GM23338 (cell line): ENCODE results near the gene MMP24OS.

Experiments used
- CREB1 ChIP-seq: fragments of 250-450 bp; sonication (Bioruptor Pico); IDR thresholded peaks from 2 replicates; pipeline ENCODE4 v1.5.0; 2020; ENCODE audit warnings: low read depth, mild to moderate bottlenecking, moderate library complexity
- EZH2 ChIP-seq: fragments of 200-600 bp; sonication (generic); IDR thresholded peaks from one replicate; pipeline ENCODE4 v1.8.0; 2017; ENCODE audit warnings: antibody characterized with exemption, mild to moderate bottlenecking, low read depth; ENCODE audit not compliant: unreplicated experiment
- EZH2phosphoT487 ChIP-seq: fragments of 200-600 bp; sonication (generic); IDR thresholded peaks from one replicate; pipeline ENCODE4 v1.8.1; 2018; ENCODE audit warnings: antibody characterized with exemption; ENCODE audit not compliant: unreplicated experiment
- JUNB ChIP-seq: IDR thresholded peaks from one replicate; pipeline ENCODE4 v1.6.1; 2016; ENCODE audit warnings: antibody characterized with exemption; ENCODE audit not compliant: unreplicated experiment
- POLR2AphosphoS5 ChIP-seq: IDR thresholded peaks from 2 replicates; pipeline ENCODE4 v1.6.1; 2016; ENCODE audit warnings: antibody characterized with exemption, low read depth
- STAT1 ChIP-seq: IDR thresholded peaks from one replicate; pipeline ENCODE4 v1.6.1; 2016; ENCODE audit warnings: antibody characterized with exemption; ENCODE audit not compliant: unreplicated experiment
- TF ChIP-seq, protein P1 (sequence below), 2 experiments: fragments of 200-600 bp in 1 of 2; sonication (generic) in 1 of 2; conservative IDR thresholded peaks; 2 replicates each; pipeline versions ENCODE4 v1.5.1 to v1.6.1; 2016 to 2017; ENCODE audit warnings: antibody characterized with exemption in 2 of 2, low read depth in 2 of 2, mild to moderate bottlenecking in 2 of 2, moderate library complexity in 1 of 2
- TF ChIP-seq, protein P2 (sequence below): IDR thresholded peaks from one replicate; pipeline ENCODE4 v1.6.1; 2018; ENCODE audit warnings: antibody characterized with exemption; ENCODE audit not compliant: unreplicated experiment
- TF ChIP-seq, protein P3 (sequence below): fragments of 250-450 bp; sonication (Bioruptor Pico); IDR thresholded peaks from 2 replicates; pipeline ENCODE4 v1.5.0; 2020; ENCODE audit warnings: mild to moderate bottlenecking, moderate library complexity

DNA sequence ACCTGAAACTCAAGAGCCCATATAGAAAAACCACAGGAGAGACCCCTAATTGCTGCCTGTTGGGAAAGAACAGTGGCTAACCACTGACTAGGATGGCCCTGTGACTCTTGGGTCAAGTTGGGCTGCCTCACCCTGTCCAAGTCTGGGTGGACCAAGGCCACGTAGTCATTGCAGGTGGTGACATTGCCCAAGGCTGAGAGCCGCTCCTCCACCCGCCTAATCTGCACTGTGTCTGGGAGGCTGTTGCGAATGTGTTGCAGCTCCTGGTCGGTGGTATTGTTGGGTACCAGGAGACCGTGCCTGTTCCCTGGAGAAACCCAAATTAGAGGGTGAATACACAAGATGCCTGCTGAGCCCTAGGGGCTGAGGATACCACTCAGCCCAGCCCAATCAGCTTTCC, 2.6 kb upstream of the MMP24OS start:
- TF ChIP-seq, protein P1, sequence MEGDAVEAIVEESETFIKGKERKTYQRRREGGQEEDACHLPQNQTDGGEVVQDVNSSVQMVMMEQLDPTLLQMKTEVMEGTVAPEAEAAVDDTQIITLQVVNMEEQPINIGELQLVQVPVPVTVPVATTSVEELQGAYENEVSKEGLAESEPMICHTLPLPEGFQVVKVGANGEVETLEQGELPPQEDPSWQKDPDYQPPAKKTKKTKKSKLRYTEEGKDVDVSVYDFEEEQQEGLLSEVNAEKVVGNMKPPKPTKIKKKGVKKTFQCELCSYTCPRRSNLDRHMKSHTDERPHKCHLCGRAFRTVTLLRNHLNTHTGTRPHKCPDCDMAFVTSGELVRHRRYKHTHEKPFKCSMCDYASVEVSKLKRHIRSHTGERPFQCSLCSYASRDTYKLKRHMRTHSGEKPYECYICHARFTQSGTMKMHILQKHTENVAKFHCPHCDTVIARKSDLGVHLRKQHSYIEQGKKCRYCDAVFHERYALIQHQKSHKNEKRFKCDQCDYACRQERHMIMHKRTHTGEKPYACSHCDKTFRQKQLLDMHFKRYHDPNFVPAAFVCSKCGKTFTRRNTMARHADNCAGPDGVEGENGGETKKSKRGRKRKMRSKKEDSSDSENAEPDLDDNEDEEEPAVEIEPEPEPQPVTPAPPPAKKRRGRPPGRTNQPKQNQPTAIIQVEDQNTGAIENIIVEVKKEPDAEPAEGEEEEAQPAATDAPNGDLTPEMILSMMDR (conservative IDR thresholded peaks at IDR 0.05; ENCODE audit: low read depth in 2 of 2): no peak
- no peak for TF ChIP-seq POLR2AphosphoS5
- TF ChIP-seq, protein P2, sequence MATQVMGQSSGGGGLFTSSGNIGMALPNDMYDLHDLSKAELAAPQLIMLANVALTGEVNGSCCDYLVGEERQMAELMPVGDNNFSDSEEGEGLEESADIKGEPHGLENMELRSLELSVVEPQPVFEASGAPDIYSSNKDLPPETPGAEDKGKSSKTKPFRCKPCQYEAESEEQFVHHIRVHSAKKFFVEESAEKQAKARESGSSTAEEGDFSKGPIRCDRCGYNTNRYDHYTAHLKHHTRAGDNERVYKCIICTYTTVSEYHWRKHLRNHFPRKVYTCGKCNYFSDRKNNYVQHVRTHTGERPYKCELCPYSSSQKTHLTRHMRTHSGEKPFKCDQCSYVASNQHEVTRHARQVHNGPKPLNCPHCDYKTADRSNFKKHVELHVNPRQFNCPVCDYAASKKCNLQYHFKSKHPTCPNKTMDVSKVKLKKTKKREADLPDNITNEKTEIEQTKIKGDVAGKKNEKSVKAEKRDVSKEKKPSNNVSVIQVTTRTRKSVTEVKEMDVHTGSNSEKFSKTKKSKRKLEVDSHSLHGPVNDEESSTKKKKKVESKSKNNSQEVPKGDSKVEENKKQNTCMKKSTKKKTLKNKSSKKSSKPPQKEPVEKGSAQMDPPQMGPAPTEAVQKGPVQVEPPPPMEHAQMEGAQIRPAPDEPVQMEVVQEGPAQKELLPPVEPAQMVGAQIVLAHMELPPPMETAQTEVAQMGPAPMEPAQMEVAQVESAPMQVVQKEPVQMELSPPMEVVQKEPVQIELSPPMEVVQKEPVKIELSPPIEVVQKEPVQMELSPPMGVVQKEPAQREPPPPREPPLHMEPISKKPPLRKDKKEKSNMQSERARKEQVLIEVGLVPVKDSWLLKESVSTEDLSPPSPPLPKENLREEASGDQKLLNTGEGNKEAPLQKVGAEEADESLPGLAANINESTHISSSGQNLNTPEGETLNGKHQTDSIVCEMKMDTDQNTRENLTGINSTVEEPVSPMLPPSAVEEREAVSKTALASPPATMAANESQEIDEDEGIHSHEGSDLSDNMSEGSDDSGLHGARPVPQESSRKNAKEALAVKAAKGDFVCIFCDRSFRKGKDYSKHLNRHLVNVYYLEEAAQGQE: no peak
- TF ChIP-seq JUNB: no peak
- TF ChIP-seq EZH2phosphoT487: no peak
- TF ChIP-seq EZH2: no peak
- TF ChIP-seq, protein P3, sequence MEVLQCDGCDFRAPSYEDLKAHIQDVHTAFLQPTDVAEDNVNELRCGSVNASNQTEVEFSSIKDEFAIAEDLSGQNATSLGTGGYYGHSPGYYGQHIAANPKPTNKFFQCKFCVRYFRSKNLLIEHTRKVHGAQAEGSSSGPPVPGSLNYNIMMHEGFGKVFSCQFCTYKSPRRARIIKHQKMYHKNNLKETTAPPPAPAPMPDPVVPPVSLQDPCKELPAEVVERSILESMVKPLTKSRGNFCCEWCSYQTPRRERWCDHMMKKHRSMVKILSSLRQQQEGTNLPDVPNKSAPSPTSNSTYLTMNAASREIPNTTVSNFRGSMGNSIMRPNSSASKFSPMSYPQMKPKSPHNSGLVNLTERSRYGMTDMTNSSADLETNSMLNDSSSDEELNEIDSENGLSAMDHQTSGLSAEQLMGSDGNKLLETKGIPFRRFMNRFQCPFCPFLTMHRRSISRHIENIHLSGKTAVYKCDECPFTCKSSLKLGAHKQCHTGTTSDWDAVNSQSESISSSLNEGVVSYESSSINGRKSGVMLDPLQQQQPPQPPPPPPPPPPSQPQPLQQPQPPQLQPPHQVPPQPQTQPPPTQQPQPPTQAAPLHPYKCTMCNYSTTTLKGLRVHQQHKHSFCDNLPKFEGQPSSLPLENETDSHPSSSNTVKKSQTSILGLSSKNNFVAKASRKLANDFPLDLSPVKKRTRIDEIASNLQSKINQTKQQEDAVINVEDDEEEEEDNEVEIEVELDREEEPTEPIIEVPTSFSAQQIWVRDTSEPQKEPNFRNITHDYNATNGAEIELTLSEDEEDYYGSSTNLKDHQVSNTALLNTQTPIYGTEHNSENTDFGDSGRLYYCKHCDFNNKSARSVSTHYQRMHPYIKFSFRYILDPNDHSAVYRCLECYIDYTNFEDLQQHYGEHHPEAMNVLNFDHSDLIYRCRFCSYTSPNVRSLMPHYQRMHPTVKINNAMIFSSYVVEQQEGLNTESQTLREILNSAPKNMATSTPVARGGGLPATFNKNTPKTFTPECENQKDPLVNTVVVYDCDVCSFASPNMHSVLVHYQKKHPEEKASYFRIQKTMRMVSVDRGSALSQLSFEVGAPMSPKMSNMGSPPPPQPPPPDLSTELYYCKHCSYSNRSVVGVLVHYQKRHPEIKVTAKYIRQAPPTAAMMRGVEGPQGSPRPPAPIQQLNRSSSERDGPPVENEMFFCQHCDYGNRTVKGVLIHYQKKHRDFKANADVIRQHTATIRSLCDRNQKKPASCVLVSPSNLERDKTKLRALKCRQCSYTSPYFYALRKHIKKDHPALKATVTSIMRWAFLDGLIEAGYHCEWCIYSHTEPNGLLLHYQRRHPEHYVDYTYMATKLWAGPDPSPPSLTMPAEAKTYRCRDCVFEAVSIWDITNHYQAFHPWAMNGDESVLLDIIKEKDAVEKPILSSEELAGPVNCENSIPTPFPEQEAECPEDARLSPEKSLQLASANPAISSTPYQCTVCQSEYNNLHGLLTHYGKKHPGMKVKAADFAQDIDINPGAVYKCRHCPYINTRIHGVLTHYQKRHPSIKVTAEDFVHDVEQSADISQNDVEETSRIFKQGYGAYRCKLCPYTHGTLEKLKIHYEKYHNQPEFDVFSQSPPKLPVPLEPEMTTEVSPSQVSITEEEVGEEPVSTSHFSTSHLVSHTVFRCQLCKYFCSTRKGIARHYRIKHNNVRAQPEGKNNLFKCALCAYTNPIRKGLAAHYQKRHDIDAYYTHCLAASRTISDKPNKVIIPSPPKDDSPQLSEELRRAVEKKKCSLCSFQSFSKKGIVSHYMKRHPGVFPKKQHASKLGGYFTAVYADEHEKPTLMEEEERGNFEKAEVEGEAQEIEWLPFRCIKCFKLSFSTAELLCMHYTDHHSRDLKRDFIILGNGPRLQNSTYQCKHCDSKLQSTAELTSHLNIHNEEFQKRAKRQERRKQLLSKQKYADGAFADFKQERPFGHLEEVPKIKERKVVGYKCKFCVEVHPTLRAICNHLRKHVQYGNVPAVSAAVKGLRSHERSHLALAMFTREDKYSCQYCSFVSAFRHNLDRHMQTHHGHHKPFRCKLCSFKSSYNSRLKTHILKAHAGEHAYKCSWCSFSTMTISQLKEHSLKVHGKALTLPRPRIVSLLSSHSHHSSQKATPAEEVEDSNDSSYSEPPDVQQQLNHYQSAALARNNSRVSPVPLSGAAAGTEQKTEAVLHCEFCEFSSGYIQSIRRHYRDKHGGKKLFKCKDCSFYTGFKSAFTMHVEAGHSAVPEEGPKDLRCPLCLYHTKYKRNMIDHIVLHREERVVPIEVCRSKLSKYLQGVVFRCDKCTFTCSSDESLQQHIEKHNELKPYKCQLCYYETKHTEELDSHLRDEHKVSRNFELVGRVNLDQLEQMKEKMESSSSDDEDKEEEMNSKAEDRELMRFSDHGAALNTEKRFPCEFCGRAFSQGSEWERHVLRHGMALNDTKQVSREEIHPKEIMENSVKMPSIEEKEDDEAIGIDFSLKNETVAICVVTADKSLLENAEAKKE (CRISPR knock-in tag): no peak
- TF ChIP-seq CREB1 (CRISPR knock-in tag): no peak
- no peak for TF ChIP-seq STAT1
